ENCODE results near the gene RHD. TPM values are rescaled to one million over a fixed set of nuclear protein-coding genes. Genes with fewer than 3 reads are reported as not detected.
"Not testable (repeated sequence)": the region's sequence is repeated elsewhere in the genome, so short reads cannot be mapped to it uniquely, and the experiment has no call there.

Gene RHD
- total RNA-seq, 1 experiment from 2014 or later, result not detected

DNA sequence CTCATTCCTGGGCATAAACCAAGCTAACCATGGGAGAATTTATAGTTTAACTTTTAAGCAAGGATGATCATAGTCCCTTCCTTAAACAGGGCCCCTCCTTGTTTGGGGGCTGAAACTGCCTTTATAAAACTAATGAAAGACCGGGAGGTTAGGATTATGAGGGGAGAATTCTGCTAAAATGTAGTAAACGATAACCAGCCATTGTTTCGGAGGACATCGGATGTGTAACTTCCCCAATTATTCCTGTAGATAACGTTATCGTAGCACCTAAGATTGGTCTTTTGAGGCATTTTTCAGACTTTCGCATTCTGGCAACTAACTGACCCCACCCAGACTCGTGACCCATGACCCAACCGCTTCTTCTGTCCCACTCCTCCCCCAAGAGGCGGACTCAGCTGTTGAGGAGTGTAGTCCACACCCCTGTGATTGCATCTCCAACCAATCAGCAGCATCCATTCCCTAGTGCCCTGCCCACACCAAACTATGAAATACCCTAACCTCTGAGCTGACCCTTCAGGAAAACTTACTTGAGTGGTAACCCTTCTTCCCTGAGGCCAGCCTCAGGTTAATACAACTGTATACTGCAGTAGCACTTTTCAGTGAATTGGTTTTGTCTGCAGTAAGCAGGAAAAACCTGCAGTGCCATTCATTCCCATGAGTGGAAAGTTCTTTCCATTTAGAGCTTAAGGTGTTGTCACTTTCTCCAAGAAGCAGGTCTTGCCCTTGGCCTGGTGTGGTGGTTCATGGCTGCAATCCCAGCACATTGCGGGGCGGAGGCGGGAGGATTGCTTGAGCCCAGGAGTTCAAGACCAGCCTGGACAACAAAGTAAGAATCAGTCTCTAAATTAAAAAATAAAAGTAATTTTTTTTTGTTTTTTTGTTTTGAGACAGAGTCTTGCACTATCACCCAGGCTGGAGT is 39.2 kb upstream of the RHD start:
- no peak overlapping the region for H3K27ac Mint-ChIP-seq
- TF ChIP-seq, protein P1, sequence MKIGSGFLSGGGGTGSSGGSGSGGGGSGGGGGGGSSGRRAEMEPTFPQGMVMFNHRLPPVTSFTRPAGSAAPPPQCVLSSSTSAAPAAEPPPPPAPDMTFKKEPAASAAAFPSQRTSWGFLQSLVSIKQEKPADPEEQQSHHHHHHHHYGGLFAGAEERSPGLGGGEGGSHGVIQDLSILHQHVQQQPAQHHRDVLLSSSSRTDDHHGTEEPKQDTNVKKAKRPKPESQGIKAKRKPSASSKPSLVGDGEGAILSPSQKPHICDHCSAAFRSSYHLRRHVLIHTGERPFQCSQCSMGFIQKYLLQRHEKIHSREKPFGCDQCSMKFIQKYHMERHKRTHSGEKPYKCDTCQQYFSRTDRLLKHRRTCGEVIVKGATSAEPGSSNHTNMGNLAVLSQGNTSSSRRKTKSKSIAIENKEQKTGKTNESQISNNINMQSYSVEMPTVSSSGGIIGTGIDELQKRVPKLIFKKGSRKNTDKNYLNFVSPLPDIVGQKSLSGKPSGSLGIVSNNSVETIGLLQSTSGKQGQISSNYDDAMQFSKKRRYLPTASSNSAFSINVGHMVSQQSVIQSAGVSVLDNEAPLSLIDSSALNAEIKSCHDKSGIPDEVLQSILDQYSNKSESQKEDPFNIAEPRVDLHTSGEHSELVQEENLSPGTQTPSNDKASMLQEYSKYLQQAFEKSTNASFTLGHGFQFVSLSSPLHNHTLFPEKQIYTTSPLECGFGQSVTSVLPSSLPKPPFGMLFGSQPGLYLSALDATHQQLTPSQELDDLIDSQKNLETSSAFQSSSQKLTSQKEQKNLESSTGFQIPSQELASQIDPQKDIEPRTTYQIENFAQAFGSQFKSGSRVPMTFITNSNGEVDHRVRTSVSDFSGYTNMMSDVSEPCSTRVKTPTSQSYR (CRISPR knock-in tag; IDR thresholded peaks at IDR 0.05), result no peak
- no peak for TF ChIP-seq ZNF121 (CRISPR knock-in tag; IDR thresholded peaks at IDR 0.05)
- no peak for TF ChIP-seq GRHL2 (CRISPR knock-in tag; IDR thresholded peaks at IDR 0.05; ENCODE audit: insufficient replicate concordance, severe bottlenecking)
- TF ChIP-seq, protein P2, sequence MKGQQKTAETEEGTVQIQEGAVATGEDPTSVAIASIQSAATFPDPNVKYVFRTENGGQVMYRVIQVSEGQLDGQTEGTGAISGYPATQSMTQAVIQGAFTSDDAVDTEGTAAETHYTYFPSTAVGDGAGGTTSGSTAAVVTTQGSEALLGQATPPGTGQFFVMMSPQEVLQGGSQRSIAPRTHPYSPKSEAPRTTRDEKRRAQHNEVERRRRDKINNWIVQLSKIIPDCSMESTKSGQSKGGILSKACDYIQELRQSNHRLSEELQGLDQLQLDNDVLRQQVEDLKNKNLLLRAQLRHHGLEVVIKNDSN (CRISPR knock-in tag; IDR thresholded peaks at IDR 0.05), result peak; percentile 43; the same call in 1 of the 2 replicates
- TF ChIP-seq PRRX2 (CRISPR knock-in tag; IDR thresholded peaks at IDR 0.05), result no peak
- TF ChIP-seq, protein P3, sequence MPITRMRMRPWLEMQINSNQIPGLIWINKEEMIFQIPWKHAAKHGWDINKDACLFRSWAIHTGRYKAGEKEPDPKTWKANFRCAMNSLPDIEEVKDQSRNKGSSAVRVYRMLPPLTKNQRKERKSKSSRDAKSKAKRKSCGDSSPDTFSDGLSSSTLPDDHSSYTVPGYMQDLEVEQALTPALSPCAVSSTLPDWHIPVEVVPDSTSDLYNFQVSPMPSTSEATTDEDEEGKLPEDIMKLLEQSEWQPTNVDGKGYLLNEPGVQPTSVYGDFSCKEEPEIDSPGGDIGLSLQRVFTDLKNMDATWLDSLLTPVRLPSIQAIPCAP (CRISPR knock-in tag; IDR thresholded peaks at IDR 0.05), result no peak
- TF ChIP-seq NFATC4 (CRISPR knock-in tag; IDR thresholded peaks at IDR 0.05), result no peak
- no peak for TF ChIP-seq JAZF1 (CRISPR knock-in tag; IDR thresholded peaks at IDR 0.05)
- TF ChIP-seq, protein P4, sequence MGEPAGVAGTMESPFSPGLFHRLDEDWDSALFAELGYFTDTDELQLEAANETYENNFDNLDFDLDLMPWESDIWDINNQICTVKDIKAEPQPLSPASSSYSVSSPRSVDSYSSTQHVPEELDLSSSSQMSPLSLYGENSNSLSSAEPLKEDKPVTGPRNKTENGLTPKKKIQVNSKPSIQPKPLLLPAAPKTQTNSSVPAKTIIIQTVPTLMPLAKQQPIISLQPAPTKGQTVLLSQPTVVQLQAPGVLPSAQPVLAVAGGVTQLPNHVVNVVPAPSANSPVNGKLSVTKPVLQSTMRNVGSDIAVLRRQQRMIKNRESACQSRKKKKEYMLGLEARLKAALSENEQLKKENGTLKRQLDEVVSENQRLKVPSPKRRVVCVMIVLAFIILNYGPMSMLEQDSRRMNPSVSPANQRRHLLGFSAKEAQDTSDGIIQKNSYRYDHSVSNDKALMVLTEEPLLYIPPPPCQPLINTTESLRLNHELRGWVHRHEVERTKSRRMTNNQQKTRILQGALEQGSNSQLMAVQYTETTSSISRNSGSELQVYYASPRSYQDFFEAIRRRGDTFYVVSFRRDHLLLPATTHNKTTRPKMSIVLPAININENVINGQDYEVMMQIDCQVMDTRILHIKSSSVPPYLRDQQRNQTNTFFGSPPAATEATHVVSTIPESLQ (CRISPR knock-in tag; IDR thresholded peaks at IDR 0.05), result no peak
- 0 out of 2 replicates have a peak, but pooled peaks have one; percentile 67 for TF ChIP-seq FOXK1 (CRISPR knock-in tag; IDR thresholded peaks at IDR 0.05)
- TF ChIP-seq FOXP1 (CRISPR knock-in tag; IDR thresholded peaks at IDR 0.05; ENCODE audit: borderline replicate concordance), result no peak
- TF ChIP-seq NFE2L1 (CRISPR knock-in tag; IDR thresholded peaks at IDR 0.05), result no peak
- TF ChIP-seq, protein P5, sequence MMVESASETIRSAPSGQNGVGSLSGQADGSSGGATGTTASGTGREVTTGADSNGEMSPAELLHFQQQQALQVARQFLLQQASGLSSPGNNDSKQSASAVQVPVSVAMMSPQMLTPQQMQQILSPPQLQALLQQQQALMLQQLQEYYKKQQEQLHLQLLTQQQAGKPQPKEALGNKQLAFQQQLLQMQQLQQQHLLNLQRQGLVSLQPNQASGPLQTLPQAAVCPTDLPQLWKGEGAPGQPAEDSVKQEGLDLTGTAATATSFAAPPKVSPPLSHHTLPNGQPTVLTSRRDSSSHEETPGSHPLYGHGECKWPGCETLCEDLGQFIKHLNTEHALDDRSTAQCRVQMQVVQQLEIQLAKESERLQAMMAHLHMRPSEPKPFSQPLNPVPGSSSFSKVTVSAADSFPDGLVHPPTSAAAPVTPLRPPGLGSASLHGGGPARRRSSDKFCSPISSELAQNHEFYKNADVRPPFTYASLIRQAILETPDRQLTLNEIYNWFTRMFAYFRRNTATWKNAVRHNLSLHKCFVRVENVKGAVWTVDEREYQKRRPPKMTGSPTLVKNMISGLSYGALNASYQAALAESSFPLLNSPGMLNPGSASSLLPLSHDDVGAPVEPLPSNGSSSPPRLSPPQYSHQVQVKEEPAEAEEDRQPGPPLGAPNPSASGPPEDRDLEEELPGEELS (CRISPR knock-in tag; IDR thresholded peaks at IDR 0.05), result no peak
- TF ChIP-seq ZBTB21 (CRISPR knock-in tag; IDR thresholded peaks at IDR 0.05; ENCODE audit: borderline replicate concordance), result no peak
- no peak for TF ChIP-seq ZNF317 (CRISPR knock-in tag; IDR thresholded peaks at IDR 0.05; ENCODE audit: borderline replicate concordance, low read depth)
- TF ChIP-seq, protein P6, sequence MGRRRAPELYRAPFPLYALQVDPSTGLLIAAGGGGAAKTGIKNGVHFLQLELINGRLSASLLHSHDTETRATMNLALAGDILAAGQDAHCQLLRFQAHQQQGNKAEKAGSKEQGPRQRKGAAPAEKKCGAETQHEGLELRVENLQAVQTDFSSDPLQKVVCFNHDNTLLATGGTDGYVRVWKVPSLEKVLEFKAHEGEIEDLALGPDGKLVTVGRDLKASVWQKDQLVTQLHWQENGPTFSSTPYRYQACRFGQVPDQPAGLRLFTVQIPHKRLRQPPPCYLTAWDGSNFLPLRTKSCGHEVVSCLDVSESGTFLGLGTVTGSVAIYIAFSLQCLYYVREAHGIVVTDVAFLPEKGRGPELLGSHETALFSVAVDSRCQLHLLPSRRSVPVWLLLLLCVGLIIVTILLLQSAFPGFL (CRISPR knock-in tag; IDR thresholded peaks at IDR 0.05; ENCODE audit: borderline replicate concordance), result no peak
- CTCF ChIA-PET, result interaction anchor here (0.9 to 1.9 kb wide), 9 partner anchors 8 to 545 kb away, joined by 3 to 11 read pairs (median 4); partner anchors contain the start of gene RSRP1
- no peaks in the 10 kb centered on the region for H3K27me3 Mint-ChIP-seq (ENCODE audit: low read depth)
- POLR2A ChIA-PET, result interaction anchor here (0.7 to 2.4 kb wide), 4 partner anchors 15 to 796 kb away, joined by 3 to 21 read pairs (median 3); partner anchors contain the start of genes CLIC4, LDLRAP1 and RSRP1
- no peak overlapping the region for H3K4me3 Mint-ChIP-seq
- ATAC-seq (peak; percentile 95), DNase-seq (ENCODE audit: low spot score) (peak; percentile 72)
- H3K4me1 Mint-ChIP-seq, result peaks cover 14% of the 10 kb centered on the region
- no peaks in the 10 kb centered on the region for H3K9me3 Mint-ChIP-seq
- peaks cover 22% of the 10 kb centered on the region for H3K36me3 Mint-ChIP-seq

DNA sequence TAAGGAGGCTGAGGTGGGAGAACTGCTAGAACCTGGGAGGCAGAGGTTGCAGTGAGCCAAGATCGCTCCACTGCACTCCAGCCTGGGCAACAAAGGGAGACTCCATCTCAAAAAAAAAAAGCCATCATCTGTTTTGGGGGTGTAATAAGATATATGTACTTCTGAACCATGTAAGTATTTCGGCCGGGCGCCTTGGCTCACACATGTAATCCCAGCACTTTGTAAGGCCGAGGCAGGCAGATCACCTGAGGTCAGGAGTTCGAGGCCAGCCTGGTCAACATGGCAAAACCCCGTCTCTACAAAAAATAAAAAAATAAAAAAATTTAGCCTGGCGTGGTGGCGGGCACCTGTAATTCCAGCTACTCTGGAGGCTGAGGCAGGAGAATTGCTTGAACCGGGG is 36.9 kb upstream of the RHD start:
- peaks cover 23% of the 10 kb centered on the region for H3K4me1 Mint-ChIP-seq
- POLR2A ChIA-PET; H3K36me3 Mint-ChIP-seq; ATAC-seq; H3K27ac Mint-ChIP-seq; H3K9me3 Mint-ChIP-seq; H3K4me3 Mint-ChIP-seq; H3K27me3 Mint-ChIP-seq (ENCODE audit: low read depth); DNase-seq (ENCODE audit: low spot score): not testable (repeated sequence)
- CTCF ChIA-PET, result interaction anchor here (0.6 to 0.7 kb wide), 3 partner anchors 129 to 309 kb away, joined by 3 to 4 read pairs (median 3); no protein-coding TSS in a partner anchor

DNA sequence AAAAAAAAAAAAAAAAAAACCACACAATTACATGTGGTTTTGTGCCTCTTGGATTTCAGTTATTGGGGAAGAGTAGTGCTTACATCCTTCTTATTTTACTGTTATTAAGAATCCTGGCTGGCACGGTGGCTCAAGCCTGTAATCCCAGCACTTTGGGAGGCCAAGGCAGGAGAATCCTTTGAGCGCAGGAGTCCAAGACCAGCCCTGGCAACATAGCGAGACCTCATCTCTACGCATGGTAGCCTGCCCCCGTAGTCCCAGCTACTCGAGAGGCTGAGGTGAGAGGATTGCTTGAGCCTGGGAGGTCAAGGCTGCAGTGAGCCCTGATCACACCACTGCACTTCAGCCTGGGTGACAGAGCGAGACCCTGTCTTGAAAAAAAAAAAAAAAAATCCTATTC is 36.0 kb upstream of the RHD start:
- POLR2A ChIA-PET; DNase-seq (ENCODE audit: low spot score); H3K4me3 Mint-ChIP-seq; H3K27me3 Mint-ChIP-seq (ENCODE audit: low read depth); ATAC-seq; H3K27ac Mint-ChIP-seq; H3K9me3 Mint-ChIP-seq; H3K36me3 Mint-ChIP-seq: not testable (repeated sequence)
- H3K4me1 Mint-ChIP-seq, result peaks cover 26% of the 10 kb centered on the region
- CTCF ChIA-PET, result interaction anchor here (0.6 to 0.7 kb wide), 3 partner anchors 130 to 309 kb away, joined by 3 to 4 read pairs (median 3); no protein-coding TSS in a partner anchor

All from WTC11 (cell line).